CD14-positive monocyte (primary cell): ENCODE results near the gene ENO1. TPM values are rescaled to one million over a fixed set of nuclear protein-coding genes. Genes with fewer than 3 reads are reported as not detected.

Experiments
- DNase-seq, 3 donors: peaks; one replicate each; pipeline ENCODE4 v3.0.0-alpha.2; 2011 to 2022
- H2AFZ ChIP-seq: 2 replicates; pipeline ENCODE4 v1.6.0; 2012; ENCODE audit warnings: mild to moderate bottlenecking, low read depth, low read length, inconsistent platforms; ENCODE audit not compliant: insufficient read depth, poor library complexity, severe bottlenecking
- H3K27ac ChIP-seq, 2 donors: 1 replicate in 1 of 2; 2 replicates in 1 of 2; pipeline ENCODE4 v1.5.1; 2012 to 2013; ENCODE audit warnings: low read length in 2 of 2, control low read depth in 1 of 2, inconsistent platforms in 1 of 2, low read depth in 1 of 2, mild to moderate bottlenecking in 1 of 2
- H3K27me3 ChIP-seq, 2 donors: one replicate each; pipeline versions ENCODE4 v1.6.0 to v1.6.1; 2011 to 2013; ENCODE audit warnings: low read length in 2 of 2; ENCODE audit not compliant: control insufficient read depth in 2 of 2, insufficient read depth in 2 of 2
- H3K36me3 ChIP-seq, 2 donors: replicated peaks in 1 of 2; 1 replicate in 1 of 2; 2 replicates in 1 of 2; pipeline versions ENCODE4 v1.5.1 to v1.6.1; 2012 to 2013; ENCODE audit warnings: low read length in 2 of 2, control low read depth in 1 of 2, inconsistent platforms in 1 of 2, mild to moderate bottlenecking in 1 of 2; ENCODE audit not compliant: insufficient read depth in 2 of 2, control insufficient read depth in 1 of 2
- H3K4me1 ChIP-seq, 2 donors: 1 replicate in 1 of 2; 2 replicates in 1 of 2; pipeline versions ENCODE4 v1.5.1 to v1.6.1; 2012 to 2013; ENCODE audit warnings: low read length in 2 of 2, control low read depth in 1 of 2, inconsistent platforms in 1 of 2, mild to moderate bottlenecking in 1 of 2, moderate library complexity in 1 of 2; ENCODE audit not compliant: insufficient read depth in 2 of 2, control insufficient read depth in 1 of 2
- H3K4me2 ChIP-seq: replicated peaks from 2 replicates; pipeline ENCODE3; 2012; ENCODE audit warnings: low read length, moderate library complexity, mild to moderate bottlenecking; ENCODE audit not compliant: poor library complexity, severe bottlenecking; ENCODE audit errors: extremely low read depth
- H3K4me3 ChIP-seq, 3 experiments: fragments of 200-600 bp in 1 of 3; sonication (generic) in 1 of 3; replicated peaks in 1 of 3; 1 replicate in 2 of 3; 2 replicates in 1 of 3; pipeline ENCODE4 v1.5.1; 2011 to 2013; ENCODE audit warnings: low read length in 3 of 3, mild to moderate bottlenecking in 3 of 3, control low read depth in 2 of 3, low read depth in 2 of 3, inconsistent platforms in 1 of 3, moderate library complexity in 1 of 3
- H3K79me2 ChIP-seq: 2 replicates; pipeline ENCODE4 v1.6.0; 2012; ENCODE audit warnings: mild to moderate bottlenecking, control low read depth, inconsistent platforms, low read length, moderate library complexity; ENCODE audit not compliant: insufficient read depth
- H3K9ac ChIP-seq: 2 replicates; pipeline ENCODE4 v1.6.0; 2017; ENCODE audit warnings: low read length, mild to moderate bottlenecking; ENCODE audit not compliant: insufficient read depth, poor library complexity, severe bottlenecking
- H3K9me3 ChIP-seq, 2 donors: replicated peaks in 1 of 2; 1 replicate in 1 of 2; 2 replicates in 1 of 2; pipeline versions ENCODE4 v1.5.1 to v1.6.1; 2012 to 2013; ENCODE audit warnings: low read length in 2 of 2, control low read depth in 1 of 2; ENCODE audit not compliant: control insufficient read depth in 1 of 2, insufficient read depth in 1 of 2
- H4K20me1 ChIP-seq: 2 replicates; pipeline ENCODE4 v1.6.0; 2012; ENCODE audit warnings: mild to moderate bottlenecking, low read length, control low read depth, moderate library complexity; ENCODE audit not compliant: insufficient read depth
- H3K27ac Mint-ChIP-seq, 7 donors: one replicate each; pipeline ENCODE4 v1.8.0; 2020; ENCODE audit warnings: mild to moderate bottlenecking in 7 of 7, mixed read lengths in 7 of 7, moderate library complexity in 6 of 7, inconsistent platforms in 2 of 7
- H3K27me3 Mint-ChIP-seq, 3 donors: one replicate each; pipeline ENCODE4 v1.8.0; 2021 to 2022; ENCODE audit warnings: low read depth in 3 of 3, mild to moderate bottlenecking in 3 of 3, mixed read lengths in 3 of 3, moderate library complexity in 3 of 3, inconsistent platforms in 1 of 3
- H3K36me3 Mint-ChIP-seq, 2 donors: one replicate each; pipeline ENCODE4 v1.8.0; 2020; ENCODE audit warnings: mixed read lengths in 2 of 2, inconsistent platforms in 1 of 2, mild to moderate bottlenecking in 1 of 2
- H3K4me1 Mint-ChIP-seq: one replicate; pipeline ENCODE4 v1.8.0; 2020; ENCODE audit warnings: mild to moderate bottlenecking, mixed read lengths
- H3K4me3 Mint-ChIP-seq, 2 donors: one replicate each; pipeline ENCODE4 v1.8.0; 2020; ENCODE audit warnings: mild to moderate bottlenecking in 2 of 2, mixed read lengths in 2 of 2, moderate library complexity in 1 of 2
- H3K9me3 Mint-ChIP-seq, 7 donors: one replicate each; pipeline ENCODE4 v1.8.0; 2020 to 2022; ENCODE audit warnings: mixed read lengths in 7 of 7, mild to moderate bottlenecking in 6 of 7, moderate library complexity in 6 of 7, inconsistent platforms in 2 of 7
- WGBS: methylation state at CpG from one replicate; pipeline ENCODE4 v1.1.5; 2013; ENCODE audit warnings: missing lambda C conversion rate; ENCODE audit not compliant: insufficient coverage; 5-methylcytosine and 5-hydroxymethylcytosine counted together
- intact Hi-C, 2 donors: fragments of 100-400 bp; cut with micrococcal nuclease; formaldehyde crosslinking; loops; one replicate each; pipeline versions ENCODE4 v1.15.0 to v1.15.1; 2023
- polyA plus RNA-seq, 3 donors: library from polyadenylated mRNA; depleted of rRNA in 1 of 3; unstranded in 2 of 3; stranded (reverse) in 1 of 3; fragments of 300-500 nt in 2 of 3; fragments of >200 nt in 1 of 3; fragmentation: Illumina TruSeq in 2 of 3; gene quantifications; 1 replicate in 2 of 3; 2 replicates in 1 of 3; pipeline ENCODE4 v1.2.3, GENCODE V29; 2012 to 2021
- TF ChIP-seq, protein P1 (sequence below): fragments of 200-600 bp; IDR thresholded peaks from one replicate; pipeline ENCODE4 v1.8.0; 2022; ENCODE audit warnings: antibody characterized with exemption, mild to moderate bottlenecking

Gene ENO1
- polyA plus RNA-seq, 3 donors = 525 to 1,573 (median 1,458) TPM

DNA sequence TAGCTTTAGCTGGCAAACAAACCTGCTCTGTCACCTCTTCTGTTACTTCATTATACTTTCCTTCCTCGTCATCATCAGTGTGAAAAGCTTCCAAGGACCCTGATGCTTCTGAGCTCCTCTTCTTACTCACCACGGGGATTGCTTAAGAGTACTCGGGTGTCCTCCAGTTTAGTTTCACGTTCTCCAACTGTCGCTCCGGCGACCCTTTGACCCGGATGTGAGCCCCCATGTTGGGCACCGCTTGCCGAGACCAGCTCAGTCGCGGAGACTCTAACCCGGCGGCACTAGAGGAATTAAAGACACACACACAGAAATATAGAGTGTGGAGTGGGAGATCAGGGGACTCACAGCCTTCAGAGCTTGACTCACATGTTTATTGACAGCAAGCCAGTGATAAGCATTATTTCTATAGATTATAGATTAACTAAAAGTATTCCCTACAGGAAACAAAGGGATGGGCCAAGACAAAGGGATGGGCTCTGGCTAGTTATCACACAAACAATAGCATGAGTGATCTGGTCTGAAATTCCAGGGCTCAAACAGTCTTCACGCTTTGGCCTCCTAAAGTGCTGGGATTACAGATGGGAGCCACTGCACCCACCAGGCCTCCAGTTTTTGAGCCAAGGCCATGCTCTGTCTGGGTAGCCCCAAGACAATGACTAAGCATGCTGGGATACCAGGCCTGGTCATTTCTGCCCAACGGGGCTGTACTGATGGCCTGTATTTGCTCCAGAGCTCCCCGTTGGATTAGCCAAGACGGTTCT lies 30.1 kb upstream of the ENO1 start:
- H3K27me3 ChIP-seq = no peaks in the 10 kb centered on the region
- H3K4me3 Mint-ChIP-seq = peak overlapping the region; percentile 77 to 93
- H3K36me3 Mint-ChIP-seq = no peaks in the 10 kb centered on the region
- H3K79me2 ChIP-seq = no peaks in the 10 kb centered on the region
- DNase-seq = peak; percentile 65 to 89 (median 75)
- no peaks in the 10 kb centered on the region for H3K9me3 ChIP-seq
- H3K9me3 Mint-ChIP-seq = peaks cover 0 to 5% (median 0%) of the 10 kb centered on the region in 7 donors
- H3K27ac Mint-ChIP-seq = peak overlapping the region; percentile 62 to 92 (median 89)
- H3K4me1 Mint-ChIP-seq = peaks cover 27% of the 10 kb centered on the region
- H3K4me2 ChIP-seq = peak overlapping the region; percentile 50
- TF ChIP-seq, protein P1, sequence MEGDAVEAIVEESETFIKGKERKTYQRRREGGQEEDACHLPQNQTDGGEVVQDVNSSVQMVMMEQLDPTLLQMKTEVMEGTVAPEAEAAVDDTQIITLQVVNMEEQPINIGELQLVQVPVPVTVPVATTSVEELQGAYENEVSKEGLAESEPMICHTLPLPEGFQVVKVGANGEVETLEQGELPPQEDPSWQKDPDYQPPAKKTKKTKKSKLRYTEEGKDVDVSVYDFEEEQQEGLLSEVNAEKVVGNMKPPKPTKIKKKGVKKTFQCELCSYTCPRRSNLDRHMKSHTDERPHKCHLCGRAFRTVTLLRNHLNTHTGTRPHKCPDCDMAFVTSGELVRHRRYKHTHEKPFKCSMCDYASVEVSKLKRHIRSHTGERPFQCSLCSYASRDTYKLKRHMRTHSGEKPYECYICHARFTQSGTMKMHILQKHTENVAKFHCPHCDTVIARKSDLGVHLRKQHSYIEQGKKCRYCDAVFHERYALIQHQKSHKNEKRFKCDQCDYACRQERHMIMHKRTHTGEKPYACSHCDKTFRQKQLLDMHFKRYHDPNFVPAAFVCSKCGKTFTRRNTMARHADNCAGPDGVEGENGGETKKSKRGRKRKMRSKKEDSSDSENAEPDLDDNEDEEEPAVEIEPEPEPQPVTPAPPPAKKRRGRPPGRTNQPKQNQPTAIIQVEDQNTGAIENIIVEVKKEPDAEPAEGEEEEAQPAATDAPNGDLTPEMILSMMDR = no peak
- H3K4me1 ChIP-seq = peaks cover 6 to 17% of the 10 kb centered on the region in 2 donors
- H4K20me1 ChIP-seq = no peaks in the 10 kb centered on the region
- H3K27ac ChIP-seq = peak overlapping the region in 1 of 2 donors; percentile 36
- WGBS = 16% methylated on average over 14 of the region's 18 CpGs
- H3K36me3 ChIP-seq = no peaks in the 10 kb centered on the region
- H2AFZ ChIP-seq = peak overlapping the region; percentile 59
- H3K27me3 Mint-ChIP-seq = peaks cover 2 to 6% (median 2%) of the 10 kb centered on the region in 3 donors
- H3K4me3 ChIP-seq = peak overlapping the region in 2 of 3 experiments; percentile 17 to 54
- H3K9ac ChIP-seq = no peak overlapping the region
- intact Hi-C loops = loop anchor here in 1 of 2 donors (5.0 kb wide), 1 partner anchor 36 kb away; no protein-coding TSS in a partner anchor

DNA sequence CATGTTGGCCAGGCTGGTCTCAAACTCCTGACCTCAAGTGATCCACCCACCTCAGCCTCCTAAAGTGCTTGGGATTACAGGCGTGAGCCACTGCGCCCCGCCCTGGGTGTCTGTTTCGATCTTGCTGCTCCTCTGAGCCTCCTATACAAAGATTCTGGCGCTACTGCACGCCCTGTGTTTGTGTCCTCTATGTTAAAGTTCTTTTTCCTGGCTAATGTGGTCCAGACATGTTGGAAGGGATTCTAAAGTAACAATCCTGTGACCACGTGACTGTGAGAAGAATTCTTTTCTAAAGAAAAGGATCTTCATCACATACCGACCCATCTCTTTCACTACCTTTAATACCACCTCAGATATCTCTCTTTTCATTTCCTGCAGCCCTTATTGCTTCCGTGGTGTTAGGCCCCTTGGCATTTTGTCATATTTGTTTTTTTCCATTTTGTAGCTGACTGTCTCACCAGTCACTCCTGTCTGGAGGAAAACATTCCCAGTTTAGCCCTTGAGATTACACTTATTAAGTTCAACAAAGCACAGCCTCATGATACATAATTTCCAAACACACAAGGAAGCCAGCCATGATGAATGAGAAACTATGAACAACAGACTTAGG lies 27.2 kb upstream of the ENO1 start:
- Histone ChIP-seq H3K9me3 (no peaks in the 10 kb centered on the region), H2AFZ (no peak overlapping the region), H3K4me2 (no peak overlapping the region), H3K4me1 (peaks cover 6 to 17% of the 10 kb centered on the region in 2 donors), H3K36me3 (no peaks in the 10 kb centered on the region), H4K20me1 (no peaks in the 10 kb centered on the region), H3K27me3 (no peaks in the 10 kb centered on the region), H3K79me2 (no peaks in the 10 kb centered on the region), H3K27ac (no peak overlapping the region), H3K4me3 (no peak overlapping the region), H3K9ac (no peak overlapping the region)
- Mint-ChIP-seq H3K9me3 (peaks cover 0 to 4% (median 0%) of the 10 kb centered on the region in 7 donors), H3K27me3 (peaks cover 0 to 6% (median 2%) of the 10 kb centered on the region in 3 donors), H3K36me3 (no peaks in the 10 kb centered on the region), H3K4me3 (no peak overlapping the region), H3K27ac (no peak overlapping the region), H3K4me1 (peaks cover 24% of the 10 kb centered on the region)
- 38% methylated on average over 1 of the region's 9 CpGs for WGBS
- TF ChIP-seq, protein P1 = no peak
- intact Hi-C loops = loop anchor here in 1 of 2 donors (5.0 kb wide), 1 partner anchor 33 kb away; no protein-coding TSS in a partner anchor
- no peak for DNase-seq
